ENCODE measurements around the gene ATG4C. TPM values are rescaled to one million over a fixed set of nuclear protein-coding genes. Genes with fewer than 3 reads are reported as not detected.

ATG4C gene
- total and polyA plus RNA-seq, 2 of the 4 experiments (the other 2 are of a cell fraction): 4.7 to 7.2 TPM

GRCh38 chr1:62903522-62903921 lies 119.6 kb downstream of the ATG4C start:
- ChIA-PET POLR2A (ENCODE audit: unreplicated experiment) (no interaction called here), CTCF (interaction anchor here (1.0 kb wide), 1 partner anchor 54 kb away, joined by 3 read pairs; no protein-coding TSS in a partner anchor)
- H2BK20ac ChIP-seq (ENCODE audit: low read depth, low read length): no peak overlapping the region
- peaks cover 8% of the 10 kb centered on the region for H3K27me3 ChIP-seq (ENCODE audit: control insufficient read depth, insufficient read depth, low read length)
- H2AK9ac ChIP-seq (replicated peaks; ENCODE audit: low read depth, low read length, poor library complexity): no peak overlapping the region
- no peaks in the 10 kb centered on the region for H3K4me1 ChIP-seq (ENCODE audit: control insufficient read depth, insufficient read depth, low read length)
- H3K4me2 ChIP-seq (ENCODE audit: low read depth, low read length): no peak overlapping the region
- H3K4me3 ChIP-seq (ENCODE audit: insufficient read depth, low read depth, low read length): no peak overlapping the region
- H3K79me1 ChIP-seq (ENCODE audit: low read depth in 1 of 2, low read length in 2 of 2): no peaks in the 10 kb centered on the region
- H3K18ac ChIP-seq (ENCODE audit: low read depth, low read length): no peak overlapping the region
- no peak overlapping the region for H2AFZ ChIP-seq (replicated peaks; ENCODE audit: low read length, poor library complexity)
- H3K56ac ChIP-seq (ENCODE audit: extremely low read depth, insufficient read depth, low read length): no peak overlapping the region
- no peaks in the 10 kb centered on the region for H3K36me3 ChIP-seq (ENCODE audit: control insufficient read depth, insufficient read depth, low read length)
- H2BK120ac ChIP-seq (ENCODE audit: low read depth, low read length): no peak overlapping the region
- no CpG with 5 or more reads among the region's 12 CpGs for WGBS, 2 experiments (ENCODE audit: extremely low coverage in 2 of 2, insufficient read length in 1 of 2)
- DNase-seq (no peak), ATAC-seq (ENCODE audit: low read depth) (no peak)
- H3K4ac ChIP-seq (ENCODE audit: low read depth, low read length): no peak overlapping the region
- H3K27ac ChIP-seq (ENCODE audit: insufficient read depth, low read length): no peak overlapping the region
- no peaks in the 10 kb centered on the region for H3K9me1 ChIP-seq (ENCODE audit: insufficient read depth, low read length)
- TF ChIP-seq RAD21 (IDR thresholded peaks at IDR 0.05; ENCODE audit: low read length): no peak
- no peak for TF ChIP-seq MXI1 (IDR thresholded peaks at IDR 0.05; ENCODE audit: borderline replicate concordance, low read depth, low read length)
- TF ChIP-seq NFE2L2 (IDR thresholded peaks at IDR 0.05; ENCODE audit: low read depth, low read length): no peak
- no peak for TF ChIP-seq CHD1 (IDR thresholded peaks at IDR 0.05; ENCODE audit: low read depth, low read length)
- no peak for TF ChIP-seq BHLHE40 (IDR thresholded peaks at IDR 0.05; ENCODE audit: low read depth, low read length)
- TF ChIP-seq SMC3 (IDR thresholded peaks at IDR 0.05; ENCODE audit: low read depth, low read length): no peak
- TF ChIP-seq ELK1 (IDR thresholded peaks at IDR 0.05; ENCODE audit: borderline replicate concordance, low read depth, low read length): no peak
- no peak for TF ChIP-seq RFX5 (IDR thresholded peaks at IDR 0.05; ENCODE audit: low read depth, low read length)
- no peak for TF ChIP-seq USF2 (IDR thresholded peaks at IDR 0.05; ENCODE audit: low read depth, low read length)
- TF ChIP-seq MAFK (IDR thresholded peaks at IDR 0.05; ENCODE audit: low read depth, low read length): no peak
- TF ChIP-seq RCOR1 (IDR thresholded peaks at IDR 0.05; ENCODE audit: insufficient replicate concordance, low read length): no peak
- no peak for TF ChIP-seq MAZ (IDR thresholded peaks at IDR 0.05; ENCODE audit: borderline replicate concordance, low read depth, low read length)
- TF ChIP-seq CEBPB (IDR thresholded peaks at IDR 0.05; ENCODE audit: low read depth, low read length): no peak
- dilution Hi-C loops (cut with HindIII; ENCODE audit: low sequenced_read_pairs, unreplicated experiment) (no loop called here), in situ Hi-C loops (cut with MboI; ENCODE audit: low sequenced_read_pairs) (no loop called here), intact Hi-C loops (cut with micrococcal nuclease) (no loop called here)
- H3K9ac ChIP-seq (ENCODE audit: low read depth, low read length): no peak overlapping the region
- no peaks in the 10 kb centered on the region for H3K9me3 ChIP-seq (ENCODE audit: control insufficient read depth, insufficient read depth, low read length)
- H2BK5ac ChIP-seq (ENCODE audit: low read depth, low read length, poor library complexity, severe bottlenecking): no peak overlapping the region
- H2BK15ac ChIP-seq (ENCODE audit: low read depth, low read length): no peak overlapping the region
- no peak overlapping the region for H2AK5ac ChIP-seq (ENCODE audit: low read depth, low read length)
- no peak overlapping the region for H4K5ac ChIP-seq (ENCODE audit: low read depth, low read length)
- H3K23ac ChIP-seq (ENCODE audit: low read depth, low read length): no peak overlapping the region
- no peak overlapping the region for H4K8ac ChIP-seq (ENCODE audit: low read depth in 2 of 2, low read length in 2 of 2)
- H3K14ac ChIP-seq (replicated peaks; ENCODE audit: low read depth, low read length): no peak overlapping the region
- no peak overlapping the region for H4K91ac ChIP-seq (ENCODE audit: insufficient read depth, low read depth, low read length)
- H4K20me1 ChIP-seq (ENCODE audit: insufficient read depth, low read length): no peaks in the 10 kb centered on the region
- BruUV-seq (replicated peaks): no TSS peak

Measured in IMR-90 (cell line).